ENCODE data around the gene MARF1. TPM values are rescaled to one million over a fixed set of nuclear protein-coding genes. Genes with fewer than 3 reads are reported as not detected.
A peak's percentile ranks its signal among the peaks of the same experiment; 100 is the strongest.
"Not testable (repeated sequence)": the region's sequence is repeated elsewhere in the genome, so short reads cannot be mapped to it uniquely, and the experiment has no call there.

The MARF1 gene
- total and polyA plus RNA-seq, 5 donors, result 15.8 to 57.3 (median 50.8) TPM

DNA sequence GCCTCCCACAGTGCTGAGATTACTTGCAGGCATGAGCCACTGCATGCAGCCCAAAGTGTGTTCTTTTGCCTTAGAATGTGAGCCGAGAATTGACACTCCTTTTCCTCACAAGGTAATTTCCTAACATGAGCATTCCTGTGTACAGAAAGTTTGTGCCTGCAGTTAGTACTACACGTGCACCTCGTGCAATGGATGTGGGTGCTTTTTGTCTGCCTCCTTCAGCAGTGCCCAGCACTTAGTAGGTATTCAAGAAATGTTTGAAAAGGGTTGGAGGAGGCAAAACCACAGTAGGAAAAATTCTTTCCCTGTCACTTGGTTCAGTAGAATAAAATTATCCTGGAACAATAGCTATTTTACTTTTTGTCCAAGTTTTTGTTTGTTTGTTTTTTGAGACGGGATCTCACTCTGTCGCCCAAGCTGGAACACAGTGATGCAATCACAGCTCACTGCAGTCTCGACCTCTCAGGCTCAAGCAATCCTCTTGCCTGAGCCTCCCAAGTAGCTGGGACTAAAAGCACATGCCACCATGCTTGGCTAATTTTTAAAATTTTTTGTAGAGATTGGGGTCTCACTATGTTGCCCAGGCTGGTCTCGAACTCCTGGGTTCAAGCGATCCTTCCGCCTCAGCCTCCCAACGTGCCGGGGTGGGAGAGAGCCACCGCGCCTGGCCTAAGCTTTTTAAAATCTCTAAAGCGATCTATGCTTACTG, 9.5 kb upstream of the MARF1 start:
- ATAC-seq, result no peak
- Histone ChIP-seq H3K9me3 (ENCODE audit: control insufficient read depth, low read length) (no peaks in the 10 kb centered on the region), H3K4me3 (ENCODE audit: low read length) (no peak overlapping the region), H3K27ac (ENCODE audit: low read length) (no peak overlapping the region), H3K4me1 (ENCODE audit: control insufficient read depth, insufficient read depth, low read length) (peaks cover 2% of the 10 kb centered on the region), H3K27me3 (ENCODE audit: control insufficient read depth, insufficient read depth) (no peaks in the 10 kb centered on the region)
- intact Hi-C loops (cut with DNase I), result loop anchor here in 1 of 4 donors (10.0 kb wide), 1 partner anchor 52 kb away; no protein-coding TSS in a partner anchor
- DNase-seq, result no peak
- 81% methylated on average over 14 of the region's 14 CpGs for WGBS

DNA sequence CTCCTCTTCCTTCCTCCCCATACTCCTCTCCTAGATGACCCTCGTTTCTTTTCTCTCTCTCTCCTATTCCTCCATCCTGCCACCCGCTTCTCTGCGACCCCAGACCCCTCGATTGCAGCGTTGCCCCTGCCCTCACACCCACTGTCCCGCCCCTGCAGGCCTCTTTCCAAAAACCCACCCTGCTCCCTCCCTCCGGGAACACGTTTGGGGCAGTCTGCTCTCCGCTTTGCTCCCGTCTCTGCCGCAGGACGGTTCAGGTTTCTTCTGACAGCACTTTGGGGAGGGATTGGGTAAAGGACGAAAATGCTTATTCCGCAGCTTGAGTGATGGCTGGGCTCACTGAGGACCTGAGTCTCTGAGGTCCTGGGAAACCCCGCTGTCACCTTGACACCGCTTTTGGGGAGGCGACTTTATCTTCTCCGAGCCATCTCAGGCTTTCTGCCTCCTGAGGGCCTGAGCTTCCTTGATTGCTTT, 7.8 kb upstream of the MARF1 start:
- peak overlapping the region; percentile 92 for H3K27ac ChIP-seq (ENCODE audit: low read length)
- H3K4me1 ChIP-seq (ENCODE audit: control insufficient read depth, insufficient read depth, low read length), result peaks cover 2% of the 10 kb centered on the region
- DNase-seq, result peak in 1 of 3 donors; percentile 62
- H3K4me3 ChIP-seq (ENCODE audit: low read length), result peak overlapping the region; percentile 93
- under 1% methylated on average over 18 of the region's 18 CpGs for WGBS
- no peaks in the 10 kb centered on the region for H3K9me3 ChIP-seq (ENCODE audit: control insufficient read depth, low read length)
- peak; percentile 11 to 34 for ATAC-seq
- intact Hi-C loops (cut with DNase I), result loop anchor here in 1 of 4 donors (10.0 kb wide), 1 partner anchor 54 kb away; no protein-coding TSS in a partner anchor
- H3K27me3 ChIP-seq (ENCODE audit: control insufficient read depth, insufficient read depth), result no peaks in the 10 kb centered on the region

DNA sequence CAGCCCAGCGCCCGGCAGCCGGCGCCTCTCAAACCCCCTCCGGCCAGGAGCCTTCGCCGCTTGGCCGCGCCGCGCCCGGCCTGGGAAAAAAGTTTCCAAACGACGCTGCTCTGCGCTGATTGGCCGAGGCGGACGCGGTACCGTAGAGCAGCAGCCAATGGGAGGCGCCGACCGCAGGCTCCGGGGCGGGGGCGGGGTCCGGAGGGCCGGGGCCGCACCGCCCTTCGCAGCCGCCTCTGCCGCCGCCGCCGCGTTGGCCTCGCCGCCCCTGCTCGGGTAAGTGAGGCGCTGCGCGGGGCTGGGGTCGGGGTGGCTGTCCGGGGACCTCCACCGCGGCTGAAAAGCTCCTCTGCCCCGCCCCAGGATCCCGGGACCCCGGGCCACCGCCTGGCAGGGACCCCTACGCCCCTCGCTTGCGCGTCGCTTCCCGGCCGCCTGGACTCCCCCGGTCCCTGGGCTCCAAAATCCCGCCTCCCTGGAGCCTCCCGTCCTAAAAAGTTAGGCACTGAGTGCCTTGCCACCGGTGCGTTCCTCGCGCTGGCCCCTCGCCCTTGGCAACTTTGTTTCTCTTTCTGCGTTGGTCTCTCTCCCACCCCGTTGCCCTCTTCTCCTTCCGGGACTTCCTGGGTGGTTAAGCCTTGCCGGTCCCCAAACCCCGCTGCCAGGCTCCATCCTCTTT, 7.2 kb upstream of the MARF1 start, which contains the start of gene NDE1:
Gene NDE1 (plus strand): TSS at position 227 of the 679 bp plus-strand sequence. CDS start 14,534 bp downstream, outside the sequence.
- Histone ChIP-seq H3K9me3 (ENCODE audit: control insufficient read depth, low read length) (no peaks in the 10 kb centered on the region), H3K4me3 (ENCODE audit: low read length) (peak within 1 kb of the TSS; percentile 93), H3K27me3 (ENCODE audit: control insufficient read depth, insufficient read depth) (no peaks in the 10 kb centered on the region), H3K4me1 (ENCODE audit: control insufficient read depth, insufficient read depth, low read length) (peaks cover 2% of the 10 kb centered on the region), H3K27ac (ENCODE audit: low read length) (peak within 1 kb of the TSS; percentile 92)
- DNase-seq (peak; percentile 92 to 97 (median 97)), ATAC-seq (peak; percentile 99 to 100)
- intact Hi-C loops (cut with DNase I), result loop anchor here in 1 of 4 donors (10.0 kb wide), 1 partner anchor 55 kb away; no protein-coding TSS in a partner anchor
- under 1% methylated on average over 71 of the region's 71 CpGs for WGBS

DNA sequence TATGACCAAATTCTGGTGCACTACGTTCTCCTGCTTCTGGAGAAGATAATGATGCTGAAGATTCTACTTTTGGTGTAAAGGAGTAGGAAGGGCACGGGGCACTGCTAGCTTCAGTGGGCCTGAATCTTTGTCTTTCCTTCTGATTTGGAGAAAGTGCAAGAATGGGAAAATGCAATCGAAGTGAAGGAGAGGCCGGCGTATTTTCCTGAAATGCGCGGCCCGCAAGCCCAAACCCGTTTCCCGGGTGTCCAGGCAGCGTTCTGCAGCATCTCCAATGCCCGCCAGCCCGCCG, 6.7 kb upstream of the MARF1 start:
- H3K27me3 ChIP-seq (ENCODE audit: control insufficient read depth, insufficient read depth), result no peaks in the 10 kb centered on the region
- no peaks in the 10 kb centered on the region for H3K9me3 ChIP-seq (ENCODE audit: control insufficient read depth, low read length)
- intact Hi-C loops (cut with DNase I), result loop anchor here in 2 of 4 donors (5.0 to 10.0 kb wide), 2 partner anchors 55 to 217 kb away; partner anchors contain the start of gene BMERB1 (in 1 of the 2)
- H3K4me1 ChIP-seq (ENCODE audit: control insufficient read depth, insufficient read depth, low read length), result peaks cover 2% of the 10 kb centered on the region
- under 1% methylated on average over 14 of the region's 14 CpGs for WGBS
- H3K27ac ChIP-seq (ENCODE audit: low read length), result peak overlapping the region; percentile 68
- no peak for ATAC-seq
- DNase-seq, result no peak
- H3K4me3 ChIP-seq (ENCODE audit: low read length), result peak overlapping the region; percentile 93

DNA sequence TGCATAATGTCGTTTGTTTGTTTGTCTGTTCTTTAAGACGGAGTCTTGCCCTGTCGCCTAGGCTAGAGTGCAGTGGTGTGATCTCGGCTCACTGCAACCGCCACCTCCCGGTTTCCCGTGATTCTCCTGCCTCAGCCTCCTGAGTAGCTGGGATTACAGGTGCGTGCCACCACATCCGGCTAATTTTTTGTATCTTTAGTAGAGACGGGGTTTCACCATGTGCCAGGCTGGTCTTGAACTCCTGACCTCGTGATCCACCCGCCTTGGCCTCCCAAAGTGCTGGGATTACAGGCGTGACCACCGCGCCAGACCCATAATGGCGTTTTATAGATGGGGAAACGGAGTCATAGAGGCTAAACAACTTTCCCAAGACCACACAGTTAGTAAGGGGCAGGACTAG, 6.4 kb upstream of the MARF1 start:
- WGBS, result 64% methylated on average over 17 of the region's 17 CpGs
- not testable (repeated sequence) for DNase-seq; H3K9me3 ChIP-seq (ENCODE audit: control insufficient read depth, low read length); H3K27me3 ChIP-seq (ENCODE audit: control insufficient read depth, insufficient read depth); ATAC-seq; H3K4me1 ChIP-seq (ENCODE audit: control insufficient read depth, insufficient read depth, low read length); H3K4me3 ChIP-seq (ENCODE audit: low read length)
- peak overlapping the region; percentile 68 for H3K27ac ChIP-seq (ENCODE audit: low read length)
- intact Hi-C loops (cut with DNase I), result loop anchor here in 1 of 4 donors (5.0 kb wide), 1 partner anchor 217 kb away; the partner anchor contains the start of gene BMERB1

DNA sequence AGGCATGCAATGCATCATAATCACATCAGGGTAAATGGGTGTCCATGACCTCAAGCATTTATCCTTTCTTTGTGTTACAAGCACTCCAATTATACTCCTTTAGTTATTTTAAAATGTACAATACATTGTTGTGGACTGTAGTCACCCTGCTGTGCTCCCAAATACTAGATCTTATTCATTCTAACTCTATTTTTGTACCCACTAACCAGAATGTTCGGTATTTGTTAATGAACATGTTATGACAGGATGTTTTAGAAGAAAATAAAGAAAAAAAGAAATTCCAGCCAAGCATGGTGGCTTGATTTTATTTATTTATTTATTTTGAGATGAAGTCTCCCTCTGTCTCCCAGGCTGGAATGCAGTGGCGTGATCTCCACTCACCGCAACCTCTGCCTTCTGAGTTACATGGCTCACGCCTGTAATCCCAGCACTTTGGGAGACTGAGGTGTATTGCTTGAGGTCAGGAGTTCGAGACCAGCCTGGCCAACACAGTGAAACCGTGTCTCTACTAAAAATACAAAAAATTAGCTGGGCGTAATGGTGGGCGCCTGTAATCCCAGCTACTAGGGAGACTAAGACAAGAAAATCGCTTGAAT, 5.3 kb upstream of the MARF1 start:
- no peak for DNase-seq
- no peak overlapping the region for H3K4me3 ChIP-seq (ENCODE audit: low read length)
- WGBS, result 93% methylated on average over 9 of the region's 9 CpGs
- ATAC-seq, result no peak
- peaks cover 2% of the 10 kb centered on the region for H3K4me1 ChIP-seq (ENCODE audit: control insufficient read depth, insufficient read depth, low read length)
- no peaks in the 10 kb centered on the region for H3K27me3 ChIP-seq (ENCODE audit: control insufficient read depth, insufficient read depth)
- intact Hi-C loops (cut with DNase I), result loop anchor here in 1 of 4 donors (5.0 kb wide), 1 partner anchor 216 kb away; the partner anchor contains the start of gene BMERB1
- H3K27ac ChIP-seq (ENCODE audit: low read length), result no peak overlapping the region
- H3K9me3 ChIP-seq (ENCODE audit: control insufficient read depth, low read length), result no peaks in the 10 kb centered on the region

DNA sequence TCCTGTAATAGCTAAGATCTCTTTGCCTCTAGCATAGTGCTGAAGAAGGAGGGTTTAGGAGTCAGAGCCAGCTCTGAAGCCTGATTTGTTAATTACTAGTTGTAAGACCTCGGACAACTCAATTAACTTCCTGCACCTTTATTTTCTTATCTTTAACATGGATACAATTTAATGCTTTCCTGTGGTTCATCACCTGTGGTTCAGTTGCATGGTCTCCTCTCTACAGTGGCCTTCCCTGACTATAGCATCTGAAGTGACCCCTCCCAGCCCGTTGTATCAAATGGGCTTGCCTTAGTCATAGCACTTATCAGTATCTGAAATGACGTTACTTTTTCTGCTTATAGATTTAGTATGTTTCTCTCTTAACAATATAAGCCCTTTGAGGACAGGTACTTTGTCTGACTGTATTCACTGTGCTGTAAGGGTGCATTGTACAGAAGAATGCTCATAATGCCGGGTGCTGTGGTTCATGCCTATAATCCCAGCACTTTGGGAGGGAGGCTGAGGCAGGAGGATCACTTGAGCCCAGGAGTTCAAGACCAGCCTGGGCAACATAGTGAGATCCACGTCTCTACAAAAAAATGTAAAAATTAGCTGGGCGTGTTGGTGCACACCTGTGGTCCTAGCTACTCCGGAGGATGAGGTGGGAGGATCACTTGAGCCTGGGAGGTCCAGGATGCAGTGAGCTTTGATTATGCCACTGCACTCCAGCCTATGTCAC, 4.5 kb upstream of the MARF1 start:
- intact Hi-C loops (cut with DNase I), result loop anchor here in 1 of 4 donors (5.0 kb wide), 1 partner anchor 215 kb away; the partner anchor contains the start of gene BMERB1
- H3K4me1 ChIP-seq (ENCODE audit: control insufficient read depth, insufficient read depth, low read length), result peaks cover 2% of the 10 kb centered on the region
- WGBS, result 78% methylated on average over 7 of the region's 7 CpGs
- DNase-seq (no peak), ATAC-seq (no peak)
- no peak overlapping the region for H3K4me3 ChIP-seq (ENCODE audit: low read length)
- H3K9me3 ChIP-seq (ENCODE audit: control insufficient read depth, low read length), result no peaks in the 10 kb centered on the region
- no peaks in the 10 kb centered on the region for H3K27me3 ChIP-seq (ENCODE audit: control insufficient read depth, insufficient read depth)
- H3K27ac ChIP-seq (ENCODE audit: low read length), result no peak overlapping the region

DNA sequence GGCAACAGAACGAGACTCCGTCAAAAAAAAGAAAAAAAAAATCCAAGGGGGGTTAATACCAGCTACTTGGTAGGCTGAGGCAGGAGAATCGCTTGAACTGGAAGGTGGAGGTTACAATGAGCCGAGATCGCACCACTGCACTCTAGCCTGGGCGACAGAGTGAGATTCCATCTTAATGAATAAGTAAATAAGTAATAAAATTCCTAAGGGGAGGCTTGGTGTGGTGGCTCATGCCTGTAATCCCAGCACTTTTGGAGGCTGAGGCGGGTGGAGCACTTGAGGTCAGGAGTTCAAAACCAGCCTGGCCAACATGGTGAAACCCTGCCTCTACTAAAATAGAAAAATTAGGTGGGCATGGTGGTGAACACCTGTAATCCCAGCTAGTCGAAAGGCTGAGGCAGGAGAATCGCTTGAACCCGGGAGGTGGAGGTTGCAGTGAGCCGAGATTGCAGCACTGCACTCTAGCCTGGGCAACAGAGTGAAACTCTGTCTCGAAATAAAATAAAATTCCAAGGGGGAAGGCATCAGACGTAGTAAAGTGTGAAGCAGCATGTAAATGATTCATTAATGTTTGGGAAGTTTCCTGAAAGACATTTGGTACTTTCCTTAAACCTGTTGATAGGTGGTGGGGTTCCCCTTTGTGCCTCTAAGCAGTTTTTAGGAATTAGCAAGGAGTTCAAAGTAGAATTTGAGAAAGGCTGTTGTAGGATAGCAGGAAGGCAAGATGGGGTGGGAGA, 3.8 kb upstream of the MARF1 start:
- WGBS, result 90% methylated on average over 13 of the region's 13 CpGs
- not testable (repeated sequence) for H3K27me3 ChIP-seq (ENCODE audit: control insufficient read depth, insufficient read depth); DNase-seq; H3K9me3 ChIP-seq (ENCODE audit: control insufficient read depth, low read length); H3K4me1 ChIP-seq (ENCODE audit: control insufficient read depth, insufficient read depth, low read length); H3K27ac ChIP-seq (ENCODE audit: low read length); H3K4me3 ChIP-seq (ENCODE audit: low read length); ATAC-seq
- intact Hi-C loops (cut with DNase I), result loop anchor here in 1 of 4 donors (5.0 kb wide), 1 partner anchor 214 kb away; the partner anchor contains the start of gene BMERB1

DNA sequence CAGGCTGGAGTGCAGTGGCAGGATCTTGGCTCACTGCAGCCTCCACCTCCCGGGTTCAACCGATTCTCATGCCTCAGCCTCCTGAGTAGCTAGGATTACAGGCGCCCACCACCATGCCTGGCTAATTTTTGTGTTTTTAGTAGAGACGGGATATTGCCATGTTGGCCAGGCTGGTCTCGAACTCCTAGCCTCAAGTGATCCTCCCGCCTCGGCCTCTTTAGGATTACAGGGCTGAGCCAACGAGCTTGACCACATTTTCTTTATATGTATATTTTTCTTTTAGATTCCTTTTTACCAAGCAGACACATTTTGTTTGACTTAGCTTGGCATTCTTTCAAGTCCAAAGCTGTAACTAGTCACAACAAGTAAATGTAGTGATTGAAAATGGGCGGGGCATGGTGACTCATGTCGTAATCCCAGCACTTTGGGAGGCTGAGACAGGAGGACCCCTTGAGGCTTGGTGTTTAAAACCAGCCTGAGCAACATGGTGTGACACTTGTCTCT, 2.1 kb upstream of the MARF1 start:
- not testable (repeated sequence) for H3K9me3 ChIP-seq (ENCODE audit: control insufficient read depth, low read length); H3K4me1 ChIP-seq (ENCODE audit: control insufficient read depth, insufficient read depth, low read length); H3K27me3 ChIP-seq (ENCODE audit: control insufficient read depth, insufficient read depth); H3K4me3 ChIP-seq (ENCODE audit: low read length); DNase-seq; H3K27ac ChIP-seq (ENCODE audit: low read length); ATAC-seq
- intact Hi-C loops (cut with DNase I), result loop anchor here in 1 of 4 donors (5.0 kb wide), 1 partner anchor 213 kb away; the partner anchor contains the start of gene BMERB1
- 89% methylated on average over 10 of the region's 10 CpGs for WGBS
